GM19372 (cell line): ENCODE measurements around the gene PROX1.
"Not testable (repeated sequence)": the region's sequence is repeated elsewhere in the genome, so short reads cannot be mapped to it uniquely, and the experiment has no call there.

Experiments used
- ATAC-seq: cut with Tn5 transposase; IDR thresholded peaks from one replicate; pipeline ENCODE4 v1.9.1; 2021; ENCODE audit warnings: mild to moderate bottlenecking, low read depth, moderate library complexity; ENCODE audit not compliant: unreplicated experiment

Gene PROX1

DNA sequence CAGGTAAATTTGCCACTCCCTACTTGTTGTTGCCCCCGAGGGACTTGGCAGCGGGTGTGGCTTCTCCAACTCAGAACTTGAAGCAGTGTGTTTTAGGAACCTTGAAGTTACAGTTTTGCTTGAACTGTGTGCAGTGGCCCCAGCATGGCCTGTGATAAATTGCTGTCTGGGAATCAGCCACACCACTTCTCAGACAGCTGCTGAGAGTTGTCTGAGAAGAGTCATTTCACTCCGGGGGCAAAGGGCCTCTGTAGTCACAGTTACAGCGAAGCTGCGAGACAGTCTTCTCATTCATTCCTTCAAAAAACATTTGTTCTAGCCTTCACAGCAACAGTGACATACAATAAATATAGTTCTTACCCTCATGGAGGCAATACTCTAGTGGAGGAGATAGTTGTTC, 70.3 kb downstream of the PROX1 start:
- no peak for ATAC-seq

GRCh38 chr1:214066190-214066589, 78.4 kb downstream of the PROX1 start:
- no peak for ATAC-seq

- no peak for ATAC-seq
These were observed 79.2 kb downstream of the PROX1 start for GRCh38 chr1:214066936-214067335.

- no peak for ATAC-seq
These were observed 79.6 kb downstream of the PROX1 start for GRCh38 chr1:214067397-214067796.

GRCh38 chr1:214067853-214068703, 80.3 kb downstream of the PROX1 start:
- ATAC-seq: no peak

- ATAC-seq: no peak
These were observed 81.2 kb downstream of the PROX1 start for GRCh38 chr1:214068979-214069378.

DNA sequence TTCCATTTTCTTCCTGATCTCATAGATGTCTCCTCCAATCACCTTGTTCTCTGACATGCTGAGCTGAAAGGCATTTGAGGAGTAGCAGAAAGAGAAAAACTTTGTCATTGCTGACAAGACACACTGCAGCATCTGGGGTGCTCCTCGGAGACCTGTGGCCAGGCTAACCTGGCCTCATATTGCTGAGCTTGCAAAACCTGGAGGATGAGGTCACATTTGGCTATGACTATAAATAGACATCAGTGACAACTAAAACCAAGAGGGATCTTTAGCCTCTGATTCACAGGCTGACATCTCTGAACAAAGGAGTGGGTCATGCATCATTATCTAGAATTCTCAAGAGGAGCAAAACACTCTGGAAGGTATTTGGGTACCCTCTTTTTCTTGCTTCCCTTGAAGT, 83.7 kb downstream of the PROX1 start:
- no peak for ATAC-seq

- no peak for ATAC-seq
These were observed 84.8 kb downstream of the PROX1 start for GRCh38 chr1:214072426-214073157.

- no peak for ATAC-seq
These were observed 86.7 kb downstream of the PROX1 start for GRCh38 chr1:214074477-214074876.

- ATAC-seq: no peak
These were observed 87.7 kb downstream of the PROX1 start for GRCh38 chr1:214075305-214075998.

- no peak for ATAC-seq
These were observed 88.4 kb downstream of the PROX1 start for GRCh38 chr1:214075999-214076707.

DNA sequence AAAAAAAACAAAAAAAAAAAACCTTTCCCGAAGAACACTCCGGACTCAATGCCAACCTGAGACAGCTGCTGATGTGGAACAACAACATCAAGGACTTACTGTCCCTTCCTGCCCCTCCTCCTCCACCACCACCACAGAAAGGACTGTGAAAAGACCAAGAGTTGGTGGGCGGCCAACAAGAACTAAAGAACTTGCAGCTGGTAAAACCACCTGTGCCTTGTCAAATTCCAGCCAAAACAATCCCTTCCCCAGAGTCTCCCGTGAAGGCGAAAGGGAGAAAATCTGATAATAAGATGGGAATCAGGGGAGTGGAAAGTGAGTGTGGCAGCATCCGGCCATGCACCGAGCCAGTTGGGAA, 88.9 kb downstream of the PROX1 start:
- ATAC-seq: no peak

DNA sequence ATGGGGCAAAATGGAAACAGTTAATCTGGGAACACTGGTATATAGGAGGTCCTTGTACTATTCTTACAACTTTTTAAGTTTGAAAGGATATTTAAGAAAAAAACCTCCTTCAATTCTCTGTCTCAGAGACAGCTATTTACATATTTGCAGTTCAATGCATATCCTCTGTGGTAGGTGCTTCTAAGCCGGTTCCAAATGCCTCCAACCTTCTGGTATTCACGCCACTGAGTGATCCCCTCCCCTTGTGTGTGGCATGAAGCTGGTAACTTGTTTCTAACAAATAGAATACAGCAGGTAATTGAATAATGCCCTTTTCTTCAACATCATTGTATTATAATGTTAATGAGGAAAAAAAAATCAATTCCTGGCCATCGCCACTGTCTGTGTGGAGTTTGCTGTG, 91.2 kb downstream of the PROX1 start:
- no peak for ATAC-seq

DNA sequence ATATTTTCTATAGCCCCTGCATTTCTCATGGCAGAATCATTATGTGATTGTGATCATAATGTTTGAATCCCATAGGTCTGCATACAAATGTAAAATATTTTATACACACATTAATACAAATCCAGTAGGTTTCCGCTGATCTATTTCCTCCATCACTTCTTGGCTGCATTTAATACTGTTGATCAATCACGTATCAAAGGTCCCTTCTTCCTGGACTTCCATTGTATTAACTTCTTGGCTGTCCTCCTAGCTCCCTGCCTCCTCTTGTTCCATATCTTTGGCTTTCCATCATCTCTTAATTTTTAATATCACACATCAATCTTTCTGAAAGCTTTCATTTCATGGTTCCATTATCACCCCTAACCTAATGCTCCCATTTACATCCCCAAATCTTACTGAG, 97.6 kb downstream of the PROX1 start:
- no peak for ATAC-seq

DNA sequence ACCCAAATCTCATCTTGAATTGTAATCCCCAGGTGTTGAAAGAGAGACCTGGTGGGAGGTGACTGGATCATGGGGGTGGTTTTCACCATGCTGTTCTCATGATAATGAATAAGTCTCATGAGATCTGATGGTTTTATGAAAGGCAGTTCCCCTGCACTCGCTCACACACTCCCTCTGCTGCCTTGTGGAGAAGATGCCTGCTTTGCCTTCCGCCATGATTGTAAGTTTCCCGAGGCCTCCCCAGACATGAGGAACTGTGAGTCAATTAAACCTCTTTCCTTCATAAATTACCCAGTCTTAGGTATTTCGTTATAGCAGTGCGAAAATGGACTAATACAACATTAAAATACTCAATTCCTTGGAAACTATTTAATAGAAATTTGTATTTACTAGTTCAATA, 99.2 kb downstream of the PROX1 start:
- no peak for ATAC-seq

DNA sequence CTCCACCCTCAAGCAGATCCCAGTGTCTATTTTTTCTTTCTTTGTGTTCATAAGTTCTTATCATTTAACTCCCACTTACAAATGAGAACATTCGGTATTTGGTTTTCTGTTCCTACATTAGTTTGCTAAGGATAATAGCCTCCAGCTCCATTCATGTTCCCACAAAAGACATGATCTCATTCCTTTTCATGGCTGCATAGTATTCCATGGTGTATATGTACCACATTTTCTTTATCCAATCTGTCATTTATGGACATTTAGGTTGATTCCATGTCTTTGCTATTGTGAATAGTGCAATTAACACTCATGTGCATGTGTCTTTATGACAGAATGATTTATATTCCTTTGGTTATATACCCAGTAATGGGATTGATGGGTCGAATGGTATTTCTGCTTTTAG, 101.2 kb downstream of the PROX1 start:
- not testable (repeated sequence) for ATAC-seq
